Measurements from ENCODE around the gene POLR2L.

POLR2L gene

DNA sequence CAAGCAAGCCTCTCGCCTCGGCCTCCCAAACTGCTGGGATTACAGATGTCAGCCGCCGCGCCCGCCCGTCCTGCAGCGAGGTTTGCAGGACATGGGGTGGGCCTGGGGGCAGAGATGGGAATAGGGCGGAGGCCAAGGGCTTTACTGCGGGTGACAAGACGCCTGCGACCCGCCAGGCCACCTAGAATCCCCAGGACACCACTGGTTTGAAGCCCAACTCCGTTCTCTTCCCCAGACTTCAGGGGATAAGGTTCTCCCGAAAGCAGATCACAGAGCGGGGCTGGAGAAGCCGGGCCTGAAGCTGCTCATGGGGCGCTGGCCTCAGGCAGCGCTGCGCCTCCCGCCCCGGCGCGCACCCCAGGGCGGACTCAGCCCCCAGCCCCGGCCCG, 354 bp downstream of the POLR2L start:
- in situ Hi-C loops (cut with HindIII; ENCODE audit: low sequenced_read_pairs): no loop called here

DNA sequence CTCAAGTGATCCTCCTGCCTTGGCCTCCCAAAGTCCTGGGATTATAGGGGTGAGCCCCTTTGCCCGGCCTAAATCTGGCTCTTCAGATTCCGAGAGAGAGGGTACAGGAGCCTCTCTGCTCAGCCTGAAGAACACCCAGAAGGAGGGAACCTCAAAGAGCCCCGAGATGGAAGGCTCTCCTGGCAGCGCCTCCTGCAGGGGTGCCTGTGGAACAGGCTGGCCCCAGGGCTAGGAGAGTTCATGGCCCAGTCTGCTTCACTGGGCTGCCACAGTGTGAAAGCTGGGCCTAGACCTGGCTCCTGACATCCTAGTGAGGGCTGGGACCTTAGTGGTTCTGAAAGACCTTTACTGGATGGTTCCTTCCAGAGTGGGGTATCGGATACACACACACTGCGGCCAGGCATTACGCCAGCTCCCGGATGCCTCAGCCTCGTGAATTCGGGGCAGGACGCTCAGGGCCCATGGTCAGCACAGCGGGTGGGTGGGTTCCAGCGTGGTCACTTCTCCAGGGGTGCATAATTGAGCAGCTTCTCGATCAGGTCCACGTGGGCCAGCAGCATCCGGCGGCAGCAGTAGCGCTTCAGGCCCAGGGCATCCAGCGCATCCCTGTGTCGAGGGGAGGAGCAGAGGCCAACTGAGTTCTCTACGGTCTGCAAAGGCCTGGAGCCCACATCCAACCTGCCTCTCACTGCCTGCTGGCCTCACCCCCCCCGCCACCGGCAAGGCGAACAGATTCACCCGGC, 2.3 kb downstream of the POLR2L start:
- in situ Hi-C loops (cut with HindIII; ENCODE audit: low sequenced_read_pairs): no loop called here

DNA sequence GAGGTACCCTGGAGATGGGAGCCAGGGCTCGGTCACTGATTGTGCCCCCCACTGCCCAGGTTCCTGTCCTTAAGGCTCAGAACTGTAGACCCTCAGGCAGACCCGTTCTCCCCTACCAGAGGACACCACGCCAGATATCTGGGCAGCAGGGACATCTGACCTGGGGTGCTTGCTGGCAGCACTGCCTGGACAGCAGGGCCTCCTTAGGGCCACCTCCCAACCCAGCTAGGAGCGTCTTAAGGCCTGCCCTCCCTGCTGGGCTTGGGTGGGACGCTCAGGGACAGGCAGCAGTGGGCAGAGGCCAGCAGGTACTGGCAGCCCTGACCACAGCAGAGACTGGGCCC, 3.1 kb downstream of the POLR2L start:
- in situ Hi-C loops (cut with HindIII; ENCODE audit: low sequenced_read_pairs): no loop called here

DNA sequence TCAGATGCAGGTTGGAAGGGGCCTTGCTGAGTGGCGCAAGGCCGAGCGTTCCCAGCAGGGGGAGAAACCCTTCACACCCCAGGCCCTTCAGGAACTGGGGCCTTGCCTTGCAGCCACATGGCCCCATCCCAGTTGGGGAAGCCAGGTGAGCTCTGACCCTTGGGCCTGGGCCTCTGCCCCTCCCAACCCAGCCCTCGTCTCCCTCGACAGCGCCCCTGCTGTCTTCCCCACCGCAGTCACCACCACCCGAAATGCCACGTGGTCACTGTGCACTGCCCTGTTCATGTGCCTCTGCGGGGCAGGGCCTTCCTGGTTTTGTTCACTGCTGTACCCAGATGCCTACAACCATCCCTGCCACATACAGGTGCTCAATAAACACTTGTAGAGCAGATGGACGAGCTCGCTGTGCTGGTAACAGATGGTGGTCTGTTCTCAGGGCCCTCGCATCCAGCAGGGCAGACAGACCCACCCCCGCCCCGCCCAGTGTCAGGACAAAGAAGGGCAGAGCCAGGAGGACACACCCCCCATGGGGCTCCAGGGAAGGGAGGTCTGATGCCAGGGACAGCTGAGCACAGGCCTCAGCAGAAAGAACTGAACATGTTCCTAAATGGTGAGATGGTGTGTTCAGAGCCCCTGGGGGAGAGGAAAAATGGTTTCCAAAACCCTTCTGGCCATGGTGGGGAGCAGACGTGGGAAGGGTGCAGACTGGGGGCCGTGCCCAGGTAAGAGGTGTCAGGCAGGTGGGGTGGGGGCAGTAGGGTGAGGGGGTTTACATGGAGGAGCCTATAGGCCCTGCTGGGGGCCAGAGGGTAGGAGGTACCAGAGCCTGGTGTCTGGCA, 3.7 kb downstream of the POLR2L start:
- in situ Hi-C loops (cut with HindIII; ENCODE audit: low sequenced_read_pairs): no loop called here

DNA sequence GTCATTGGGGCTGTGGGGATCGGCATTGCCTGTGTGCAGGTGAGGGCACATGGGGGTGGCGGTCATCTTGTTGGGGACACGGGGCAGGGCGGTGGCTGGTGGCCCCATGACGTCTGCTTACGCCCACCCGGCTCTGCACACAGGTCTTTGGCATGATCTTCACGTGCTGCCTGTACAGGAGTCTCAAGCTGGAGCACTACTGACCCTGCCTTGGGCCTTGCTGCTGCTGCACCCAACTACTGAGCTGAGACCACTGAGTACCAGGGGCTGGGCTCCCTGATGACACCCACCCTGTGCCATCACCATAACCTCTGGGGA, 4.4 kb downstream of the POLR2L start:
- in situ Hi-C loops (cut with HindIII; ENCODE audit: low sequenced_read_pairs): no loop called here

DNA sequence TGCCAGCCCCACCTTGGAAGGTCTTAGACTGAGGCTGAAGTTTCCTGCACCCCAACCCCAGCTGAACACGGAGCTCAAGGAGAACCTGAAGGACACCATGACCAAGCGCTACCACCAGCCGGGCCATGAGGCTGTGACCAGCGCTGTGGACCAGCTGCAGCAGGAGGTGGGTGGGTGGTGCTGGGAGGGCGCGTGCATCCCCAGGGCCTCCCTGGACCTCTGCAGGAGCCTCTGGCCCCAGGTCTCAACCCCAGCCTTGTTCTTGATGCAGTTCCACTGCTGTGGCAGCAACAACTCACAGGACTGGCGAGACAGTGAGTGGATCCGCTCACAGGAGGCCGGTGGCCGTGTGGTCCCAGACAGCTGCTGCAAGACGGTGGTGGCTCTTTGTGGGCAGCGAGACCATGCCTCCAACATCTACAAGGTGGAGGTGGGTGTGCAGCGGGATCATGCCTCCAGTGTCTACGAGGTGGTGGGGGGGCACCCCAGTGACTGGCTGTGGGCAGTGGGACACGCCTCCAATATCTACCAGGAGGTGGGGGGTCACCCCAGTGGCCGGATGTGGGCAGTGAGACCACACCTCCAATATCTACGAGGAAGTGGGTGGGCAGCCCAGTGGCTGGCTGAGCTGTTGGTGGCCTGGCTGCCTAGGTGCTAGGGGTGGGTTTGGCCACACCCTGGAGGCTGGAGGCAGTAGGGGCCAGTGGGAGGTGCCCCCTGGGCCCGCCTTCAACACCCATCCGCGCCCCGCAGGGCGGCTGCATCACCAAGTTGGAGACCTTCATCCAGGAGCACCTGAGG, 4.9 kb downstream of the POLR2L start:
- in situ Hi-C loops (cut with HindIII; ENCODE audit: low sequenced_read_pairs): no loop called here

DNA sequence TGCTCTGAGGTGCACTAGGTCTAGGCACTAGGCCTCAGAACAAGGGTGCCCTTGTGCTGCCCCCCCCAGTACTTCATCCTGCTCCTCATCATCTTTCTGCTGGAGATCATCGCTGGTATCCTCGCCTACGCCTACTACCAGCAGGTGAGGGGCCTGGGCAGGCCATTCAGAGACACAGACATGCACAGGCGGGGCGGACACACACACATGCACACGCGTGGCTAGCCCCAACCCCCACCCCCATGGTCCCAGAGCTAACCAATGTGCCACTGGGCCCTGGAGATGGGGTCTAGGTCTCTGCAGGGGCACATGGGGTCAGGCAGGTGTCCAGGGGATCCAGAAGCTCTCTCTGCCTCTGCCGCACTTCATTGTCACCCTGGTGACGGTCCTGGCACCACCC, 5.6 kb downstream of the POLR2L start:
- in situ Hi-C loops (cut with HindIII; ENCODE audit: low sequenced_read_pairs): no loop called here

DNA sequence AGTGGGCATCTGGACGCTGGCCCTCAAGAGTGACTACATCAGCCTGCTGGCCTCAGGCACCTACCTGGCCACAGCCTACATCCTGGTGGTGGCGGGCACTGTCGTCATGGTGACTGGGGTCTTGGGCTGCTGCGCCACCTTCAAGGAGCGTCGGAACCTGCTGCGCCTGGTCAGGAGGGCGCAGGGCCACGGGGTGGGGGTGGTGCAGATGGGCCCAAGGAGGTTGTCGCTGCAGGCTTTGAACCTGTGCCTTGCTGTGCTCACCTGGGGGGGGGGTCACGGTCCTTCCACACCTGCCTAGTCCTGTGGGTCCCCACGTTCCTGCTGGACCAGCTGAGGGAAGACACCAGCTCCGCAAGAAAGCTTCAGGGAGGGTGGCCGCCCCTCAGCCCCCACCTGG, 6.1 kb downstream of the POLR2L start:
- in situ Hi-C loops (cut with HindIII; ENCODE audit: low sequenced_read_pairs): no loop called here

DNA sequence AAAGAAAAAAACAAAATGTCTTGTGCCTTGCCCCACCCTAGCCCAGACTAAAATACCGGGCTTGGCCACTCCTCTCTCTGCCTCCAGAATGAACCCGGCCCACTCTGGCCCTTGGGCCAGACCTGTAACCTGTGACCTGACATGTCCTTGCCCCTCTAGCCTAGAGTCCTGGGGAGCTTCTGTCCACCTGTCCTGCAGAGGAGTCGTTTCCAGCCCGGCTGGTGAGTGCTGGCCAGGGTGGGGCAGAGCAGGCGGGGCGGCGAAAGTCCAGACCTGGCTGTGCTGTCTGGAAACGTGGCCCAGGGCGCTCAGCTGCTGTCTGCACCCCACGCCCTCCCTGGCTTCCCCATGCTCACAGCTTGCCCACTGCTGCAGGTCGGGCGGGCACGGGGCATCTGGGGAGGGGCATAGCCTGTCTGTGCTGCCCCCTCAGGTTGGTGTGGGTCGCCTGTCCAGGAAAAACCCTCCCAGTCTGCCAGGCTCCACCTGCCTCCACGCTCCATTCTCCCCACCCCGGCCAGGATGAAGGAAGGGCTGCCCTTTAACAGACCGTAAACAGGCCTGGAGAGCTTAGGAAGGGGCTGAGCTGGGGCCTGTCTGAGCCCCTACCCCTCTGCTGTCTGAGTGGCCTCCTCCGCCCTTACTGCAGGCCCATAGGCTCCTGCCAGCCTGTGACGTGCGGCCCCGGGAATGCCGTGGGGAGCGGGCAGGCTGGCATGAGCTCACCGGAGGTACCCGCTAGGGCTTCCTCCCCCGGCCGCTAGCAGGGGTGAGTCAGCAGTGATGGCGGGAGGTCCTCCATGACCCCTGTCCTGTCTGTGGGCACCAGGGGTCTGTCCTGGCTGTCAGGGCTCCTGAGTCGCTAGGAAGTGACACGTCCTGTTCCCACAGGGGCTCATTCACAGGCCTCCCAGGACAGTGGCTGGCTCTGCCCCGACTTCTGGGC, 7.7 kb downstream of the POLR2L start:
- in situ Hi-C loops (cut with HindIII; ENCODE audit: low sequenced_read_pairs): no loop called here

DNA sequence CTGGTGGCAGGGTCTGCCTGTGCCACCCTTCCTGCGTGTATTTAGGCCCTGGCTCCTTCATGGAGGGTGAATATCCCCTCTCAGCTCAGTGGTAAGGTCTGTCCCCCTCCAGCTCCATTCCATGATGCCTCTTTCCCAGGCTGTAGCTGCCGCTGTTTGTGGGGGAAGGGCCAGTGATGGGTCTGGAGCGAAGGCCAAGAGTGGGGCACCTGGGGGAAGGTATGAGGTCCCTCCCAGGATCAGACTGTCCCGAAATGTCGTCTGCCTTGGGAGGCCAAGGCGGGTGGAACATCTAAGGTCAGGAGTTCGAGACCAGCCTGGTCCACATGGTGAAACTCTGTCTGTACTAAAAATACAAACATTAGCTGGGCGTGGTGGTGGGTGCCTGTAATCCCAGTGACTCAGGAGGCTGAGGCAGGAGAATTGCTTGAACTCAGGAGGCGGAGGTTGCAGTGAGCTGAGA, 8.4 kb downstream of the POLR2L start:
- in situ Hi-C loops (cut with HindIII; ENCODE audit: low sequenced_read_pairs): no loop called here

DNA sequence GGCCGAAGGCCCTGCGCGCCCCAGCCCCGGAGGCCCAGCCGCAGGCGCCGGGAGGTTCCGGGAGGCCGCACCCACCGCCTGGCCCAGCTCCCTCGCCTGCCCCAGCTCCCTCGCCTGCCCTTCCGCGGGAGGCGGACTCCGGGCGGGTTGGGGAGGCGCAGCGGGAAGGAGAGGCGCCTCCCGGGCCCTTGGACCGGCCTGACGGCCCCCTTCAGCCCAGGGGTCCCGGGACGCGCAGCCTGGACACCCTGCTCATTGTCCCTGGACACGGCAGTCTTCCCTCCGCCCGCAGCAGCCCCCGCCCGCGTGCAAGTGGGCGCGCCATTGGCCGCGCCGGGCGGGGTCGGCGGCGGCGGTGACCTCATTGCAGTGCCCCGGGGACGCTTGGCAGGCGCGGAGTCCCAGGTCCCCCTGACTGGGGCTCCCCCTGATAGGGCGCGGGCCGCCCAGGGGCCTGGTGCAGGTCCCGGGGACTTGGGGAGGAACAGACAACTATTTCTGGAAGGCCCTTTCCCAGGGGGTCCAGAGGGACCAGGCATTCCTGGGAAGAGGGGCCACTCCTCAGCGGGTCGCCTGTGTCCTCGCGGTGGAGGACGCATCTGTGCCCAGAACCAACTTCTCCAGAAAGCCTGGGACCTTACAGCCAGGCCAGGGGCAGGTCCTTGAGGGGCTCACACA, 9.1 kb downstream of the POLR2L start:
- in situ Hi-C loops (cut with HindIII; ENCODE audit: low sequenced_read_pairs): no loop called here

DNA sequence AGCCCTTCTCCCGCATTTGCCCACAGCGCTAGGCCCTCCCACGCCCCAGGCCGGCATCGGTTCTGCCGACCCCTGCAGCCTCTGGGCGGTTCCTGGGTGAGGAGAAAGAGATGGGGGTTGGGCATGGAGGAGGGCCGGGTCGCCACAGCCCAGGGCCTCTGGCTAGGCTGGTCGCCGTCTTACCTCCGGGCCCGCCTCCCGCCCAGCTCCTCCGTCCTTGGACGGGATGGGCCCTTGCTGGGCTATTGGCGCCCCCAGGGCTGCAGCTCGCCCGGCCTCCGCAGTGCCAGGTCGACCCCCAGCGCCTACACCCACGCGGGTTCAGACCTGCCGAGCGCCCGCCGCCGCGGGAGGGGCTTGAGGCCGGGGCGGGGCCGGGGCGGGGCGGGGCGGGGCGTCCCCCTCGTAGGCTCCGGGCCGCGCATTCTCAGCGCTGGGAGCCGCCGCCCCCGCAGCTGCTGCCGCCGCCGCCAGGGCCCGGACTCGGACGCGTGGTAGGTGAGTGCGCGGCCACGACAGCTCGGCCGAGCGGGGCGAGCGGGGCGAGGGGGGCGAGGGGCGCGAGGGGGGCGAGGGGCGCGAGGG, 9.7 kb downstream of the POLR2L start, which contains the start of gene CD151:
Gene CD151 (plus strand): TSS at position 424 of the 585 bp plus-strand sequence. CDS start 3,118 bp downstream, outside the sequence.
- in situ Hi-C loops (cut with HindIII; ENCODE audit: low sequenced_read_pairs): no loop called here

DNA sequence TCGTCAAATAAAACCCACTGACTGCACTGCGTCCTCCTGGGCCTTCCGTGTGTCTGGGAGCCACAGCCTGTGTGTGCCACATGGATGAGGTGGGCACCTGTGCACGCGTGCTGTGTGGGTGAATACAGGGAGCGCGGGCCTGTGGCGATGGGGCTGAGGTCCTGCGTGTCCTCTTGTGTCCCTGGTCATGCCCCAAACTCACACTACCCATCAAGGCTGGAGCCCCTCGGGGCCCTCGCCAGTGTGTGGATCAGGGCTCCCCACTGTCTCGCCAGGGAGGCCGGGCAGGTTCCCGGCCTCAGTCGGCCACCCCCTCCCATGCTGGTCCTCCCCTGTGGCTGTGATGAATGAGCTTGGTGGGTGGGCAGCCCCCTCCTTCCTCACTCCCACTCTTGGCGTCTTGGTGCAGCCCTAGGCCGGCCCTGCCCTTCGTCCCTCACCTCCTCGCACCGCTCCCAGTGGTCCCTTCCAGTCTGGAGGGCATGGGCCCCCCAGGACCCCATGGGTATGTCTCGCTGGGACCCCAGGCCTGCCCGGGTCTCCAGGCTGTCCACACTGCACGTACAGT, 10.3 kb downstream of the POLR2L start:
- in situ Hi-C loops (cut with HindIII; ENCODE audit: low sequenced_read_pairs): no loop called here

DNA sequence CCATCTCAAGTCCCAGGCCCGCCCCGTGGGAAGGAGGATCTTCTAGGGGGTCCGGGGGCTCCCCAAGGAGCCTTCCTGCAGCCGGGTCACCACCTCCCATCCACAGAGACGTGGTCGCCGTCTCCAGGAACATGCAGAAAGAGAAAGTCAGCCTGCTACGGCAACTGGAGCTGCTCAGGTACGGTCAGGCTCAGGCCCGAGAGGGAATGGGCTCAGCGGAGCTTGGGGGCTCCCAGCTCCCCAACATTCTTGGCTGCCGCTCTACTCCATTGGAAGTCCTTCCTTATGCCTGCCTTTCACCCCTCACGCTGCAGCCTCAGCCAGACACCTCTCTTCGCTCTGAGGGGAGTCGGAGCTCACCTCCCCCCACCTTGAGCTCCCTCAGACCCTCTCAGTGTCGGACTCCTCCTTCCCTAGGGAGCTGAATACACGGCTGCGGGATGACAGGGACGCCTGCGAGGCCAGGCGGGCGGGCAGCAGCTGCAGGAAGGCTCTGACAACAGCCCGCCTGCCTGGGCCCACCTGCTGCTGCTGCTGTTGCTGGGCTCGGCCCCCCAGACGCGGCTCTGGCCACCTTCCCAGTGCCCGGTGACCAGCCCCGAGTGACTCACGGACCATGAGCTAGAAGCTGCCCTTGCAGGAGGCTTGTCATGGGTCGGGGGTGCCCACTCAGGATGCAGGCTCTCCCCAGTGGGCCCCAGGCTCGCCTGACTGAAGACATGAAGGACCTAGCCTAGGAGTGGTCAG, 11.0 kb downstream of the POLR2L start:
- in situ Hi-C loops (cut with HindIII; ENCODE audit: low sequenced_read_pairs): no loop called here

DNA sequence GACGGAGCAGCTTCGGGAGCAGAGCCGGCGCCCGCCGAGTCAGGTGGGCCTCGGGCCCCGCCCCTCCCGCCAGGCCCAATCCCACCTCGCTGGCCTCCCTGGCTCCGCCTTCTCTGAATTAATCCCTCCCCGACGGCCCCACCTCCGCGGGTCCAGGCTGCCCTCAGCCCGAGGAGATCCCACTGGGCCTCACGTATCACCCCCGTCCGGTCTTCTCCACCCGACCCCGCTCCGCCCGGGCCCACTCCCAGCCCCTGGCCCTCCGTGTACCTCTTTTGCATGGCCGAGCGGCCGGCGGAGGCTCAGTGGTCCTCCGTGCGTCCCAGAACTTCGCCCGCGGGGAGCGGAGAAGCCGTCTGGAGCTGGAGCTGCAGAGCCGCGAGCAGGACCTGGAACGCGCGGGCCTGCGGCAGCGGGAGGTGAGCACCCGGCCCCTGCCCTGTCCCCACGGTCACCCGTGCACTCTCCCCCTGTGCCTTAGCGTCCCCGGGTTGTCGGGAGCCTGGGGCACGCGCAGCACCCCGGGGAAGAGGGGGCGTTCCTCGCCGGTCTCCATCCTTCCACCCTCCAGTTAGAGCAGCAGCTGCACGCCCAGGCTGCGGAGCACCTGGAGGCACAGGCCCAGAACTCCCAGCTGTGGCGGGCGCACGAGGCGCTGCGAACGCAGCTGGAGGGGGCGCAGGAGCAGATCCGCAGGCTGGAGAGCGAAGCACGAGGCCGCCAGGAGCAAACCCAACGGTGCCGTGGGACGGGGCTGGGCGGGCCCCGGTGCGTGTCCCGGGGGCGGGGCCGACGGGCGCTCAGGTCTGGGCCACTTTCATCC, 11.8 kb downstream of the POLR2L start:
- in situ Hi-C loops (cut with HindIII; ENCODE audit: low sequenced_read_pairs): no loop called here

DNA sequence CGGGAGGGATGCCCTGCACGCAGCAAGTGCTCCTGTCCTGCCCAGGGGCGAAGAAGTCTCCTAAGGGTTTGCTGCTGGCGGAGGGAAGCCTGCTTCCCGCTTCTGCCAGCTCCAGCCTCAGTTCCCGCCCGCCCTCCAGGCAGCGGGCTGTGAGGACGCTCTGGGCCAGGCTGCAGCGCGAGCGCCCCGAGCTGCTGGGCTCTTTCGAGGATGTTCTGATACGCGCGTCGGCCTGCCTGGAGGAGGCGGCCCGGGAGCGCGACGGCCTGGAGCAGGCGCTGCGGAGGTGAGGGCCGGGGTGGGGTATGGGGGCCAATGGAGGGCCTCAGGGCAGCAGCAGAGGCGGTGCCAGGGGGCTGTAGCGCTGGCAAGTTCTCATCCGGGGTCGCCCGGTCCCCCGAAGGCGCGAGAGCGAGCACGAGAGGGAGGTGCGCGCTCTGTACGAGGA, 12.5 kb downstream of the POLR2L start:
- in situ Hi-C loops (cut with HindIII; ENCODE audit: low sequenced_read_pairs): no loop called here

DNA sequence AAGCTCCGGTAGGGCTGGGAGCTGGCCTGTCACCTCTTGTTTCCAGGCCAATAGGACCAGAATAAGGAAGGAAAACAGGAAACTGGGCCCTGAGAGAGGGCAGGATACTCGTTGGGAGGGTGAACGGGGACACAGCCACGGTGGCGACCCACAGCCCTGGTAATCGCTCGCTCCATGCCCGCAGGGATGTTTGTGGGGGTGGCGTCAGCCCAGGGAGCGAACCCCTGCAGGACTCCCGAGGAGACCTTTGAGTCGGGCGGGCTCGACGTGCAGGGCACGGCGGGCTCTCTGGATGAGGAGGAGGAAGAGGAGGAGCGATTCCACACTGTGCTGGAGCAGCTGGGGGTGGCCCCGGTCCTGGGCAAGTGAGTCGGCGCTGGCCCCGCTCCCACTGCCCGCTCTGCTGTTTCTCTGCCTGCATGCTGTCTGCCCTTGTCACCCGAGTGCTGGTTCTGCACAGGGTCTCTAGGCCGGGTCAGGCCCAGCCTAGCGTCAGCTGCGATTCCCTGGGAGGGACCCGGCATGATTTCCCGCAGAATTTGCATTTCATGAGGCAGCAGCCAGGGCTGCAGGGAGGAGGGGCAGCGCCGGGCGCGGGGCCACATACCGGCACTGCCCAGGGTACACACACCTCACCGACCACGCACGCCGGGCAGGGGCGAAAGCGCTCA, 13.0 kb downstream of the POLR2L start:
- in situ Hi-C loops (cut with HindIII; ENCODE audit: low sequenced_read_pairs): no loop called here
